K562 (cell line): ENCODE data around the gene SPSB1. TPM values are rescaled to one million over a fixed set of nuclear protein-coding genes. Genes with fewer than 3 reads are reported as not detected.

Experiments
- ATAC-seq: fragments of 200-7000 bp; cut with Tn5 transposase; 3 replicates; pipeline ENCODE4 v1.9.1; 2020; ENCODE audit warnings: moderate library complexity
- BruUV-seq: library from RNA; stranded (reverse); fragments of 400-500 nt; replicated peaks from 2 replicates; lab custom pipeline; 2021; lab: Mats Ljungman, UMichigan
- CTCF ChIA-PET: fragments of 300-600 bp; formaldehyde crosslinking; extraction: SDS; loops from one replicate; lab custom pipeline; 2021; ENCODE audit warnings: low intra/inter-chr PET ratio; lab: Yijun Ruan, JAX
- POLR2A ChIA-PET: fragments of 300-600, 350-650 bp; sonication (Branson Sonifier 250); formaldehyde crosslinking; extraction: SDS; loops from one replicate; lab custom pipeline; 2021; ENCODE audit warnings: antibody characterized with exemption, inconsistent platforms; lab: Yijun Ruan, JAX
- DNase-seq, 4 experiments: peaks; one replicate each; pipeline versions ENCODE4 v3.0.0 to v3.0.0-alpha.2; 2011 to 2018; ENCODE audit warnings: low spot score in 3 of 4, mixed read lengths in 3 of 4; ENCODE audit errors: extremely low read depth in 1 of 4
- FAIRE-seq: peaks from 2 replicates; lab custom pipeline; 2011; peaks lifted over from hg19 to GRCh38; lab: Jason Lieb, UNC
- H2AFZ ChIP-seq: 2 replicates; pipeline ENCODE4 v1.6.0; 2011; ENCODE audit warnings: low read depth, low read length, control low read depth, inconsistent platforms
- H3K27ac ChIP-seq: fragments of 200-600 bp; 3 replicates; pipeline ENCODE4 v1.8.0; 2011; ENCODE audit warnings: low read depth, mild to moderate bottlenecking, control low read depth, inconsistent platforms, low read length, moderate library complexity, mixed read lengths; ENCODE audit errors: extremely low read depth
- H3K27me3 ChIP-seq, 2 experiments: fragments of 300-600 bp in 1 of 2; 2 replicates in 1 of 2; 3 replicates in 1 of 2; pipeline versions ENCODE4 v1.6.0 to v1.8.0; 2011; ENCODE audit warnings: inconsistent platforms in 2 of 2, low read length in 2 of 2, mild to moderate bottlenecking in 1 of 2, mixed read lengths in 1 of 2, moderate library complexity in 1 of 2; ENCODE audit not compliant: control insufficient read depth in 2 of 2, insufficient read depth in 2 of 2
- H3K36me3 ChIP-seq: fragments of 300-600 bp; 3 replicates; pipeline ENCODE4 v1.8.0; 2011; ENCODE audit warnings: mild to moderate bottlenecking, low read length, inconsistent platforms; ENCODE audit not compliant: control insufficient read depth, insufficient read depth
- H3K4me1 ChIP-seq, 2 experiments: fragments of 200-600 bp in 1 of 2; replicated peaks in 1 of 2; 2 replicates in 1 of 2; 3 replicates in 1 of 2; pipeline versions ENCODE4 v1.5.1 to v1.8.0; 2011; ENCODE audit warnings: inconsistent platforms in 2 of 2, low read length in 2 of 2, mild to moderate bottlenecking in 1 of 2, mixed read lengths in 1 of 2, moderate library complexity in 1 of 2; ENCODE audit not compliant: control insufficient read depth in 2 of 2, insufficient read depth in 2 of 2
- H3K4me2 ChIP-seq: 2 replicates; pipeline ENCODE4 v1.6.1; 2011; ENCODE audit warnings: low read length, control low read depth, inconsistent platforms, mixed read lengths; ENCODE audit not compliant: insufficient read depth
- H3K4me3 ChIP-seq: fragments of 200-600 bp; sonication (generic), shearing (Covaris generic); 2 replicates; pipeline ENCODE4 v1.5.1; 2016; ENCODE audit warnings: control low read depth, inconsistent platforms
- H3K79me2 ChIP-seq: fragments of 200-600 bp; 3 replicates; pipeline ENCODE4 v1.8.0; 2011; ENCODE audit warnings: low read length, inconsistent platforms; ENCODE audit not compliant: control insufficient read depth, insufficient read depth
- H3K9ac ChIP-seq, 2 experiments: 2 replicates each; pipeline versions ENCODE4 v1.6.0 to v1.6.1; 2011; ENCODE audit warnings: low read depth in 2 of 2, low read length in 2 of 2, control low read depth in 1 of 2, inconsistent platforms in 1 of 2, mild to moderate bottlenecking in 1 of 2, mixed read lengths in 1 of 2; ENCODE audit not compliant: insufficient read depth in 1 of 2
- H3K9me1 ChIP-seq: one replicate; pipeline ENCODE4 v1.6.0; 2011; ENCODE audit warnings: inconsistent platforms, mild to moderate bottlenecking, low read length, moderate library complexity; ENCODE audit not compliant: control insufficient read depth, insufficient read depth
- H3K9me3 ChIP-seq: replicated peaks from 2 replicates; pipeline ENCODE4 v1.5.1; 2011; ENCODE audit warnings: low read depth, low read length, inconsistent platforms; ENCODE audit not compliant: control insufficient read depth, insufficient read depth
- H4K20me1 ChIP-seq: replicated peaks from 2 replicates; pipeline ENCODE4 v1.6.1; 2011; ENCODE audit warnings: low read length, inconsistent platforms, mixed read lengths; ENCODE audit not compliant: control insufficient read depth, insufficient read depth
- BHLHE40 ChIP-seq: IDR thresholded peaks from 2 replicates; pipeline ENCODE4 v1.6.1; 2011; ENCODE audit warnings: low read length, improper control_type of control experiment
- CTBP1 ChIP-seq: fragments of 450-650 bp; IDR thresholded peaks from 2 replicates; pipeline ENCODE4 v1.6.1; 2016; ENCODE audit warnings: borderline replicate concordance
- RB1 ChIP-seq: fragments of 450-650 bp; IDR thresholded peaks from 2 replicates; pipeline ENCODE4 v1.6.1; 2017; ENCODE audit warnings: low read depth, mild to moderate bottlenecking
- SMC3 ChIP-seq: conservative IDR thresholded peaks from 2 replicates; pipeline ENCODE4 v1.6.1; 2011; ENCODE audit warnings: low read depth, low read length, improper control_type of control experiment; ENCODE audit not compliant: insufficient read depth
- WGBS: fragments of 100-300 bp; shearing (Covaris generic); methylation state at CpG from one replicate; pipeline ENCODE4 v1.1.6; 2016; ENCODE audit warnings: low coverage, mixed read lengths; ENCODE audit not compliant: insufficient coverage; ENCODE audit errors: missing lambda C conversion rate; 5-methylcytosine and 5-hydroxymethylcytosine counted together
- in situ Hi-C: fragments of 300-500 bp; cut with MboI; formaldehyde crosslinking; loops from 4 replicates; pipeline ENCODE4 v1.15.0; 2018; ENCODE audit warnings: inconsistent platforms, mixed read lengths
- intact Hi-C: fragments of 100-400 bp; cut with micrococcal nuclease; formaldehyde crosslinking; loops from 2 replicates; pipeline ENCODE4 v1.14.2; 2022
- polyA plus RNA-seq, 8 experiments: library from polyadenylated mRNA; depleted of rRNA in 4 of 8; stranded (reverse) in 5 of 8; unstranded in 3 of 8; fragments of >200 nt; fragmentation: Nextera tagmentation in 2 of 8; fragmentation: Illumina TruSeq in 1 of 8; extraction: Ambion mirVana in 2 of 8; extraction: Trizol in 1 of 8; gene quantifications; 2 replicates each; pipeline versions ENCODE4 v1.2.1 to v1.2.3, GENCODE V29; 2011 to 2014; ENCODE audit warnings: inconsistent platforms in 1 of 8, missing spikeins in 1 of 8
- total RNA-seq, 7 experiments: library from RNA; depleted of rRNA in 6 of 7; stranded (reverse); fragments of >200 nt in 6 of 7; fragmentation: Illumina TruSeq in 2 of 7; extraction: Trizol in 2 of 7; gene quantifications; 2 replicates each; pipeline versions ENCODE4 v1.2.1 to v1.2.3, GENCODE V29; 2011 to 2021; ENCODE audit warnings: low replicate concordance in 1 of 7
- TF ChIP-seq, protein P1 (sequence below), 3 experiments: IDR thresholded peaks in 2 of 3; conservative IDR thresholded peaks in 1 of 3; 2 replicates each; pipeline ENCODE4 v1.5.1; 2011 to 2012; ENCODE audit warnings: low read length in 3 of 3, mild to moderate bottlenecking in 3 of 3, control low read depth in 2 of 3, improper control_type of control experiment in 1 of 3, inconsistent platforms in 1 of 3, low read depth in 1 of 3, mixed read lengths in 1 of 3, moderate library complexity in 1 of 3; ENCODE audit not compliant: insufficient read depth in 2 of 3
- TF ChIP-seq, protein P2 (sequence below): IDR thresholded peaks from 2 replicates; pipeline ENCODE4 v1.6.1; 2011; ENCODE audit warnings: borderline replicate concordance, low read depth, mild to moderate bottlenecking, moderate library complexity, low read length; ENCODE audit not compliant: insufficient read depth, poor library complexity, severe bottlenecking
- TF ChIP-seq, protein P3 (sequence below), 2 experiments: IDR thresholded peaks; 2 replicates each; pipeline ENCODE4 v1.6.1; 2011; ENCODE audit warnings: borderline replicate concordance in 1 of 2, control low read depth in 1 of 2, low read depth in 1 of 2, low read length in 1 of 2, mild to moderate bottlenecking in 1 of 2, mixed read lengths in 1 of 2, moderate library complexity in 1 of 2; ENCODE audit not compliant: insufficient read depth in 1 of 2, insufficient read length in 1 of 2, poor library complexity in 1 of 2, severe bottlenecking in 1 of 2; ENCODE audit errors: extremely low read depth in 1 of 2
- TF ChIP-seq, protein P4 (sequence below): fragments of 450-650 bp; formaldehyde crosslinking; IDR thresholded peaks from 2 replicates; pipeline ENCODE4 v1.4.0; 2020; ENCODE audit warnings: mild to moderate bottlenecking, moderate library complexity

Gene SPSB1
- total and polyA plus RNA-seq, 9 of the 15 experiments (the other 6 are each of a cell fraction or from before 2014, with no cell fraction given): 0.06 to 0.35 (median 0.14) TPM; not detected in 6

DNA sequence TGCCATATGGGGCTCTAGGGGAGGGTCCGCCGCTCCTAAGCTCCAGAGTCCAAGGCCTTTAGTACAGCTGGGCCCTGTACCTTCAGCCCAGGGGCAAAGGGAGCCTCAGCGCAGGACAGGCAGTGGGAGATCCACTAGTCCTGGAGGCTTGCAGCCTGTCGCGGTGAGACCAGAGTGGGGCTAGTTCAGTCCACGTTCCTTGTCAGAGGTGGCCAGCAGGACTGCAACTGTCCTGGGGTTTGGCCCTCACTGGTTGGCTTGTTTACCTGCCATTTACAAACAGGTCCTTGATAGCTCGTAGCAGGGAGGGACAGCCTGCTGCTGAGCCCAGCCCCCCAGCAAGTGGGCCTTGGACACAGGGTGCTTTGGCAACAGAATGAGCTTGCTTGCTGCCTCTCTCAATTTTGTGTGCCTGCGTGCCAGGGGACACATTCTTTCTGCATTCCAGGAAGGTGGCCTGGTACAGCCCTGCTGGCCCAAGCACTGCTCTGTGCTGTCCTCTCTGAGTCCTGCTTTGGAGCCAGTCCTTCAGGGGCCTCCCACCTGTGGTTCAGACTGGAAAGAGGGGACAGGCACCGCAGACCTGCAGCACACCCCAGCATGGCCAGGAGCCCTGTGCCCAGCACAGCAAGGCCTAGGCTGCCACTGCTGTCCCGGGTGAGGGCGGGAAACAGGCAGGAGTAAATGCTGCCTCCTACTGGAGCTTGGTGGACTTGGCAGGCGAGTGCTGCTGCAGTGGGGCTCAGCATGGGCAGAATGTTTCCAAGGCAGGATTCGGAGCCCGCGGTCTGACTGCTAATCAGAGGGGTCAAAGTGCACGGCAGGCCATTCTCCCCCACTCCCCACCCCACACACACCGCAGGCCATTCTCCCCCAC is 42.9 kb upstream of the SPSB1 start:
- no peaks in the 10 kb centered on the region for H3K9me1 ChIP-seq
- H3K4me3 ChIP-seq: no peak overlapping the region
- 0 out of 4 replicates have a peak overlapping the region, but pooled peaks of 1 of the 2 experiments have one; percentile 3 for H3K9ac ChIP-seq
- no peaks in the 10 kb centered on the region for H3K79me2 ChIP-seq
- in situ Hi-C loops (no loop called here), intact Hi-C loops (no loop called here)
- ChIA-PET CTCF (interaction anchor here (1.1 to 1.3 kb wide), 2 partner anchors 139 to 254 kb away, joined by 3 to 4 read pairs; no protein-coding TSS in a partner anchor), POLR2A (interaction anchor here (0.8 to 3.3 kb wide), 4 partner anchors 11 to 340 kb away, joined by 3 to 11 read pairs (median 3); no protein-coding TSS in a partner anchor)
- ATAC-seq (peak; percentile 88), DNase-seq (peak; percentile 51 to 63 (median 62)), FAIRE-seq (peak; percentile 74)
- H3K27me3 ChIP-seq: peaks cover 25 to 77% of the 10 kb centered on the region in 2 experiments; a peak in 4 of 5 replicates
- H3K9me3 ChIP-seq: no peaks in the 10 kb centered on the region
- H3K36me3 ChIP-seq: no peaks in the 10 kb centered on the region
- WGBS: 25% methylated on average over 16 of the region's 17 CpGs
- H3K4me2 ChIP-seq: no peak overlapping the region
- peaks cover 26% of the 10 kb centered on the region; the same call in 1 of the 2 replicates for H4K20me1 ChIP-seq
- H3K27ac ChIP-seq: no peak overlapping the region
- no TSS peak for BruUV-seq
- H2AFZ ChIP-seq: no peak overlapping the region
- peaks cover 0 to 21% of the 10 kb centered on the region in 2 experiments; a peak in 1 of 5 replicates for H3K4me1 ChIP-seq
- TF ChIP-seq, protein P1, sequence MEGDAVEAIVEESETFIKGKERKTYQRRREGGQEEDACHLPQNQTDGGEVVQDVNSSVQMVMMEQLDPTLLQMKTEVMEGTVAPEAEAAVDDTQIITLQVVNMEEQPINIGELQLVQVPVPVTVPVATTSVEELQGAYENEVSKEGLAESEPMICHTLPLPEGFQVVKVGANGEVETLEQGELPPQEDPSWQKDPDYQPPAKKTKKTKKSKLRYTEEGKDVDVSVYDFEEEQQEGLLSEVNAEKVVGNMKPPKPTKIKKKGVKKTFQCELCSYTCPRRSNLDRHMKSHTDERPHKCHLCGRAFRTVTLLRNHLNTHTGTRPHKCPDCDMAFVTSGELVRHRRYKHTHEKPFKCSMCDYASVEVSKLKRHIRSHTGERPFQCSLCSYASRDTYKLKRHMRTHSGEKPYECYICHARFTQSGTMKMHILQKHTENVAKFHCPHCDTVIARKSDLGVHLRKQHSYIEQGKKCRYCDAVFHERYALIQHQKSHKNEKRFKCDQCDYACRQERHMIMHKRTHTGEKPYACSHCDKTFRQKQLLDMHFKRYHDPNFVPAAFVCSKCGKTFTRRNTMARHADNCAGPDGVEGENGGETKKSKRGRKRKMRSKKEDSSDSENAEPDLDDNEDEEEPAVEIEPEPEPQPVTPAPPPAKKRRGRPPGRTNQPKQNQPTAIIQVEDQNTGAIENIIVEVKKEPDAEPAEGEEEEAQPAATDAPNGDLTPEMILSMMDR (IDR thresholded peaks at IDR 0.05 in 2 of 3, conservative IDR thresholded peaks at IDR 0.05 in 1 of 3; ENCODE audit: insufficient read depth in 2 of 3, low read depth in 1 of 3, low read length in 3 of 3): peak; percentile 79 to 83 (median 82)
- TF ChIP-seq SMC3: peak; percentile 41; the same call in 1 of the 2 replicates
- TF ChIP-seq, protein P2, sequence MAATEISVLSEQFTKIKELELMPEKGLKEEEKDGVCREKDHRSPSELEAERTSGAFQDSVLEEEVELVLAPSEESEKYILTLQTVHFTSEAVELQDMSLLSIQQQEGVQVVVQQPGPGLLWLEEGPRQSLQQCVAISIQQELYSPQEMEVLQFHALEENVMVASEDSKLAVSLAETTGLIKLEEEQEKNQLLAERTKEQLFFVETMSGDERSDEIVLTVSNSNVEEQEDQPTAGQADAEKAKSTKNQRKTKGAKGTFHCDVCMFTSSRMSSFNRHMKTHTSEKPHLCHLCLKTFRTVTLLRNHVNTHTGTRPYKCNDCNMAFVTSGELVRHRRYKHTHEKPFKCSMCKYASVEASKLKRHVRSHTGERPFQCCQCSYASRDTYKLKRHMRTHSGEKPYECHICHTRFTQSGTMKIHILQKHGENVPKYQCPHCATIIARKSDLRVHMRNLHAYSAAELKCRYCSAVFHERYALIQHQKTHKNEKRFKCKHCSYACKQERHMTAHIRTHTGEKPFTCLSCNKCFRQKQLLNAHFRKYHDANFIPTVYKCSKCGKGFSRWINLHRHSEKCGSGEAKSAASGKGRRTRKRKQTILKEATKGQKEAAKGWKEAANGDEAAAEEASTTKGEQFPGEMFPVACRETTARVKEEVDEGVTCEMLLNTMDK: peak; percentile 68
- peak; percentile 30; the same call in 1 of the 2 replicates for TF ChIP-seq CTBP1
- TF ChIP-seq, protein P3, sequence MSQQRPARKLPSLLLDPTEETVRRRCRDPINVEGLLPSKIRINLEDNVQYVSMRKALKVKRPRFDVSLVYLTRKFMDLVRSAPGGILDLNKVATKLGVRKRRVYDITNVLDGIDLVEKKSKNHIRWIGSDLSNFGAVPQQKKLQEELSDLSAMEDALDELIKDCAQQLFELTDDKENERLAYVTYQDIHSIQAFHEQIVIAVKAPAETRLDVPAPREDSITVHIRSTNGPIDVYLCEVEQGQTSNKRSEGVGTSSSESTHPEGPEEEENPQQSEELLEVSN (IDR thresholded peaks at IDR 0.05; ENCODE audit: borderline replicate concordance in 1 of 2, extremely low read depth in 1 of 2, insufficient read depth in 1 of 2, insufficient read length in 1 of 2, low read depth in 1 of 2, low read length in 1 of 2, poor library complexity in 1 of 2, severe bottlenecking in 1 of 2): peak; percentile 31 to 53
- TF ChIP-seq RB1: peak; percentile 52
- TF ChIP-seq, protein P4, sequence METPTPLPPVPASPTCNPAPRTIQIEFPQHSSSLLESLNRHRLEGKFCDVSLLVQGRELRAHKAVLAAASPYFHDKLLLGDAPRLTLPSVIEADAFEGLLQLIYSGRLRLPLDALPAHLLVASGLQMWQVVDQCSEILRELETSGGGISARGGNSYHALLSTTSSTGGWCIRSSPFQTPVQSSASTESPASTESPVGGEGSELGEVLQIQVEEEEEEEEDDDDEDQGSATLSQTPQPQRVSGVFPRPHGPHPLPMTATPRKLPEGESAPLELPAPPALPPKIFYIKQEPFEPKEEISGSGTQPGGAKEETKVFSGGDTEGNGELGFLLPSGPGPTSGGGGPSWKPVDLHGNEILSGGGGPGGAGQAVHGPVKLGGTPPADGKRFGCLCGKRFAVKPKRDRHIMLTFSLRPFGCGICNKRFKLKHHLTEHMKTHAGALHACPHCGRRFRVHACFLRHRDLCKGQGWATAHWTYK (CRISPR knock-in tag): no peak
- TF ChIP-seq BHLHE40: 0 out of 2 replicates have a peak, but pooled peaks have one; percentile 9
